Brain microvascular endothelial cell (primary cell): ENCODE results near the gene CCDC9B.

Experiments used
- DNase-seq: peaks from one replicate; pipeline ENCODE4 v3.0.0-alpha.2; 2020
- H3K27ac ChIP-seq: fragments of 250-450 bp; sonication (Bioruptor Pico); 2 replicates; pipeline ENCODE4 v1.5.1; 2020; ENCODE audit warnings: mild to moderate bottlenecking, moderate library complexity
- H3K27me3 ChIP-seq: fragments of 250-450 bp; sonication (Bioruptor Pico); replicated peaks from 2 replicates; pipeline ENCODE4 v1.5.1; 2020; ENCODE audit warnings: mild to moderate bottlenecking
- H3K36me3 ChIP-seq: fragments of 250-450 bp; sonication (Bioruptor Pico); replicated peaks from 2 replicates; pipeline ENCODE4 v1.5.1; 2020; ENCODE audit warnings: mild to moderate bottlenecking
- H3K4me3 ChIP-seq: 2 replicates; pipeline ENCODE4 v1.5.1; 2011; ENCODE audit warnings: low read depth, mild to moderate bottlenecking, control low read depth, low read length, moderate library complexity
- in situ Hi-C: cut with HindIII; loops from 2 replicates; pipeline ENCODE4 v1.10.0; 2017; ENCODE audit warnings: low sequenced_read_pairs, low pct_ligation_motif_present
- TF ChIP-seq, protein P1 (sequence below): IDR thresholded peaks from 2 replicates; pipeline ENCODE4 v1.5.1; 2011; ENCODE audit warnings: low read depth, mild to moderate bottlenecking, moderate library complexity, low read length, control low read depth, inconsistent platforms; ENCODE audit errors: missing control alignments

CCDC9B gene

DNA sequence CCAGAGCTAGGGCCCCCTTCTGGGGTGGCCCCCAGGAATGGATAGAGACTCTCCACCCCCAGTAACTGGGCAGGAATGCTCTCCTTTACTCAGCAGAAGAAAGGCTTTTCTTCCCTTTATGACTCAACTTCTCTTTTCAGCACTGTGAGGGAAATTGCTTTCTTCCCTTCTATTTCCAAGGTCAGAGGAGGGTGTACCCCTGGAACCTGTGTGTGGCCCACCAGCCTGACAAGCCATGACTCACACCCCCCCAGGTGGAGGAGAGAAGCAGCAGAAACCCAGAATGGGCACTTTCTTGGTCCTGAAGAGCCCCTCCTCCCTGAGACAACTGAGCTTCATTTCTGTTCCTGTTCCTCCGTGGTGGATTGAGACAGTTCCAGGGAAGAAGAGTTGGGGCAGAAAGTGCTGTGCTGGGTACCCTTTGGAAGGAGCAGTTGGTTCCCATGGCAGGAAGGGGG lies 55.2 kb downstream of the CCDC9B start:
- no peak for DNase-seq
- Histone ChIP-seq H3K4me3 (no peak overlapping the region), H3K36me3 (no peaks in the 10 kb centered on the region), H3K27ac (no peak overlapping the region), H3K27me3 (peaks cover 34% of the 10 kb centered on the region)
- TF ChIP-seq, protein P1, sequence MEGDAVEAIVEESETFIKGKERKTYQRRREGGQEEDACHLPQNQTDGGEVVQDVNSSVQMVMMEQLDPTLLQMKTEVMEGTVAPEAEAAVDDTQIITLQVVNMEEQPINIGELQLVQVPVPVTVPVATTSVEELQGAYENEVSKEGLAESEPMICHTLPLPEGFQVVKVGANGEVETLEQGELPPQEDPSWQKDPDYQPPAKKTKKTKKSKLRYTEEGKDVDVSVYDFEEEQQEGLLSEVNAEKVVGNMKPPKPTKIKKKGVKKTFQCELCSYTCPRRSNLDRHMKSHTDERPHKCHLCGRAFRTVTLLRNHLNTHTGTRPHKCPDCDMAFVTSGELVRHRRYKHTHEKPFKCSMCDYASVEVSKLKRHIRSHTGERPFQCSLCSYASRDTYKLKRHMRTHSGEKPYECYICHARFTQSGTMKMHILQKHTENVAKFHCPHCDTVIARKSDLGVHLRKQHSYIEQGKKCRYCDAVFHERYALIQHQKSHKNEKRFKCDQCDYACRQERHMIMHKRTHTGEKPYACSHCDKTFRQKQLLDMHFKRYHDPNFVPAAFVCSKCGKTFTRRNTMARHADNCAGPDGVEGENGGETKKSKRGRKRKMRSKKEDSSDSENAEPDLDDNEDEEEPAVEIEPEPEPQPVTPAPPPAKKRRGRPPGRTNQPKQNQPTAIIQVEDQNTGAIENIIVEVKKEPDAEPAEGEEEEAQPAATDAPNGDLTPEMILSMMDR = no peak
- in situ Hi-C loops = no loop called here

GRCh38 chr15:40285151-40285550 lies 55.6 kb downstream of the CCDC9B start:
- TF ChIP-seq, protein P1 = no peak
- Histone ChIP-seq H3K27me3 (peaks cover 38% of the 10 kb centered on the region), H3K27ac (no peak overlapping the region), H3K36me3 (no peaks in the 10 kb centered on the region), H3K4me3 (no peak overlapping the region)
- in situ Hi-C loops = no loop called here
- DNase-seq = no peak

GRCh38 chr15:40283615-40284300 lies 57.0 kb downstream of the CCDC9B start:
- H3K27me3 ChIP-seq = peaks cover 48% of the 10 kb centered on the region
- H3K27ac ChIP-seq = no peak overlapping the region
- DNase-seq = no peak
- TF ChIP-seq, protein P1 = no peak
- H3K36me3 ChIP-seq = no peaks in the 10 kb centered on the region
- in situ Hi-C loops = no loop called here
- no peak overlapping the region for H3K4me3 ChIP-seq

GRCh38 chr15:40282869-40283614 lies 57.7 kb downstream of the CCDC9B start, which contains the start of gene ANKRD63:
Gene ANKRD63, minus strand, starts transcription at chr15:40283064. Its CDS starts 478 bp downstream, at chr15:40282586.
- in situ Hi-C loops = no loop called here
- Histone ChIP-seq H3K36me3 (no peaks in the 10 kb centered on the region), H3K27ac (no peak within 1 kb of the TSS), H3K27me3 (peaks cover 48% of the 10 kb centered on the region), H3K4me3 (peak within 1 kb of the TSS; percentile 26)
- TF ChIP-seq, protein P1 = no peak
- no peak for DNase-seq

DNA sequence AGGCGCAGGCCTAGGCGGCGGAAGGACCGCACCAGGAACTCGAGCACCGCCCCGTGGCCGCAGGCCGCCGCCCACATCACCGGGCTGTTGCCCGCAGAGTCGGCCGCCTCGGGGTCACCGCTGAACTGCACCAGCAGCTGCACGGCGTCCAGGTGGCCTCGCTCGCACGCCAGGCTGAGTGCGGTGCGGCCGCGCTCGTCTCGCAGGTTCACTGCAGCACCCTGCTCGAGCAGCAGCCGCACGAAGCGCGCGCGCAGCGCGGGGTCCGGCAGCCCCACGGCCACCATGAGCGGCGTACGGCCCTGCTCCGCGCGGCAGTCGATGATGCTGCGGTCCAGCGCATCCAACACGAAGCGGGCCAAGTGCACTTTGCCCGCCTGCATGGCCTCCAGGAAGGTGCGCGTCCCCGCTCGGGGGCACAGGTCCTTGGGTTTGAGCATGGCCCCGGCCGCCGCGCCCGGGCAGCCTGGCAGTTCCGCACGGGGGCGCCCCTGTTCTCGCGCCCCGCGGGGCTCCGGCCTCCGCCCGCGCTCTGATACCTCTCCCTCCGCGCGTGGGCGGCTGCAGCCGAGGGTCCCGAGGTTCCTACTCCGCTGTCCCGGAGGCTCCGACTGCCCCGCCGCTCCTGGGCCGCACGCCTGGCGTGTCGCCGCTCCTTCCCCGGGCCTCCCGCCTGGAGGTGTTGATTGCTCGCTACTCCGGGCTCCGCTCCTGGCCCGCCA lies 58.4 kb downstream of the CCDC9B start:
- in situ Hi-C loops = no loop called here
- H3K27me3 ChIP-seq = peaks cover 48% of the 10 kb centered on the region
- TF ChIP-seq, protein P1 = peak; percentile 23
- H3K27ac ChIP-seq = no peak overlapping the region
- peak overlapping the region; percentile 26 for H3K4me3 ChIP-seq
- DNase-seq = no peak
- no peaks in the 10 kb centered on the region for H3K36me3 ChIP-seq
